HG03066 (cell line): ENCODE measurements around the gene TXNIP.

Source experiments
- ATAC-seq: cut with Tn5 transposase; IDR thresholded peaks from one replicate; pipeline ENCODE4 v1.9.1; 2021; ENCODE audit warnings: low read depth; ENCODE audit not compliant: unreplicated experiment

Gene TXNIP

DNA sequence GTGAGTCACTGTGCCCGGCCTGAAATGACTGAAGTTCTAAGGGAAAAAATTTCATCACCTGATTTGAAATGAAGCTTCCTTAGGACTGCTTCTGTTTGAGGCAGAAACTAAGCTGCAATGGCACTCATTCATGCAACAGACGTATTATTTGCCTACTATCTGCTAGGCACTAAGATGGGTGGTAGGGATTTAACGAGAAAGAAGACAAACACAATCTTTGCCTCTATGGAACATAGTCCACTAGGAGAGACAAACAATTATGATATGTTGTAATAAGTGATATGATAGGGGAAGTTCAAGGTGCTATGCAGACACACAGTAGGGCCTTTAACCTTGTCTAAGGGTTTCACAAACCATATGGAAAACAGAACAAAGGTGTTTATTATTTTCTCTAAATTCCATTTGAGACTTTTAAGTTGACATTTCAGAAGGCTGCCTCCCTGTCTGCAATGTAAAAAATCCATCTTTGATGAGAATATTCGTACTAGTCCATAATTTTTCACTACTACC is 49.8 kb downstream of the TXNIP start:
- no peak for ATAC-seq

GRCh38 chr1:145944532-145944931 is 51.8 kb downstream of the TXNIP start:
- ATAC-seq: no peak

- no peak for ATAC-seq
These were observed 53.5 kb downstream of the TXNIP start for GRCh38 chr1:145942871-145943270.
